GM21390 (cell line): ENCODE measurements around the gene HIC1.

Source experiments
- ATAC-seq: cut with Tn5 transposase; IDR thresholded peaks from one replicate; pipeline ENCODE4 v1.9.1; 2021; ENCODE audit not compliant: unreplicated experiment

HIC1 gene

GRCh38 chr17:2075336-2076086, 20.6 kb downstream of the HIC1 start:
- no peak for ATAC-seq

- ATAC-seq = no peak
Measured at GRCh38 chr17:2076087-2076984, 21.4 kb downstream of the HIC1 start.

GRCh38 chr17:2077040-2077439, 22.1 kb downstream of the HIC1 start:
- ATAC-seq = no peak

- no peak for ATAC-seq
Measured at GRCh38 chr17:2081564-2081963, 26.7 kb downstream of the HIC1 start.

GRCh38 chr17:2082003-2082781, 27.3 kb downstream of the HIC1 start:
- ATAC-seq = no peak

- ATAC-seq = no peak
Measured at GRCh38 chr17:2083613-2084035, 28.7 kb downstream of the HIC1 start.

- no peak for ATAC-seq
Measured at GRCh38 chr17:2084036-2084765, 29.3 kb downstream of the HIC1 start.

- ATAC-seq = no peak
Measured at GRCh38 chr17:2084766-2085647, 30.1 kb downstream of the HIC1 start.

GRCh38 chr17:2085648-2085949, 30.7 kb downstream of the HIC1 start:
- no peak for ATAC-seq

GRCh38 chr17:2086306-2086705, 31.4 kb downstream of the HIC1 start:
- ATAC-seq = no peak

GRCh38 chr17:2087597-2088211, 32.8 kb downstream of the HIC1 start:
- ATAC-seq = no peak

GRCh38 chr17:2089021-2089422, 34.1 kb downstream of the HIC1 start:
- peak; percentile 37 for ATAC-seq

- no peak for ATAC-seq
Measured at GRCh38 chr17:2090210-2090641, 35.3 kb downstream of the HIC1 start.

GRCh38 chr17:2090804-2091534, 36.1 kb downstream of the HIC1 start:
- ATAC-seq = no peak

GRCh38 chr17:2092253-2092652, 37.4 kb downstream of the HIC1 start:
- ATAC-seq = no peak

- ATAC-seq = no peak
Measured at GRCh38 chr17:2093349-2093748, 38.4 kb downstream of the HIC1 start.

- no peak for ATAC-seq
Measured at GRCh38 chr17:2094891-2095535, 40.1 kb downstream of the HIC1 start.

GRCh38 chr17:2095536-2095910, 40.6 kb downstream of the HIC1 start:
- ATAC-seq = no peak
